ENCODE measurements around the gene CACNA1C.

- TF ChIP-seq, protein P1, sequence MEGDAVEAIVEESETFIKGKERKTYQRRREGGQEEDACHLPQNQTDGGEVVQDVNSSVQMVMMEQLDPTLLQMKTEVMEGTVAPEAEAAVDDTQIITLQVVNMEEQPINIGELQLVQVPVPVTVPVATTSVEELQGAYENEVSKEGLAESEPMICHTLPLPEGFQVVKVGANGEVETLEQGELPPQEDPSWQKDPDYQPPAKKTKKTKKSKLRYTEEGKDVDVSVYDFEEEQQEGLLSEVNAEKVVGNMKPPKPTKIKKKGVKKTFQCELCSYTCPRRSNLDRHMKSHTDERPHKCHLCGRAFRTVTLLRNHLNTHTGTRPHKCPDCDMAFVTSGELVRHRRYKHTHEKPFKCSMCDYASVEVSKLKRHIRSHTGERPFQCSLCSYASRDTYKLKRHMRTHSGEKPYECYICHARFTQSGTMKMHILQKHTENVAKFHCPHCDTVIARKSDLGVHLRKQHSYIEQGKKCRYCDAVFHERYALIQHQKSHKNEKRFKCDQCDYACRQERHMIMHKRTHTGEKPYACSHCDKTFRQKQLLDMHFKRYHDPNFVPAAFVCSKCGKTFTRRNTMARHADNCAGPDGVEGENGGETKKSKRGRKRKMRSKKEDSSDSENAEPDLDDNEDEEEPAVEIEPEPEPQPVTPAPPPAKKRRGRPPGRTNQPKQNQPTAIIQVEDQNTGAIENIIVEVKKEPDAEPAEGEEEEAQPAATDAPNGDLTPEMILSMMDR (IDR thresholded peaks at IDR 0.05) = no peak
- no peak for TF ChIP-seq POLR2A (IDR thresholded peaks at IDR 0.05)
These were observed 553.6 kb downstream of the CACNA1C start for GRCh38 chr12:2606186-2606910.

Data from upper lobe of left lung (tissue), 4 donors.